HCT116 (cell line): ENCODE results near the gene VPS45. TPM values are rescaled to one million over a fixed set of nuclear protein-coding genes. Genes with fewer than 3 reads are reported as not detected.

ENCODE experiments used
- ATAC-seq: fragments of 200-7000 bp; cut with Tn5 transposase; 2 replicates; pipeline ENCODE4 v1.9.1; 2020; ENCODE audit warnings: mild to moderate bottlenecking, moderate library complexity
- BruUV-seq: library from RNA; stranded (reverse); fragments of 400-500 nt; replicated peaks from 2 replicates; lab custom pipeline; 2021; lab: Mats Ljungman, UMichigan
- CTCF ChIA-PET: fragments of 300-600 bp; sonication (Branson Sonifier 250); formaldehyde crosslinking; loops from one replicate; lab custom pipeline; 2021; ENCODE audit warnings: antibody characterized with exemption; lab: Charles Lee
- POLR2A ChIA-PET: fragments of 300-600, 350-600 bp; sonication (Branson Sonifier 250); formaldehyde crosslinking; loops from one replicate; lab custom pipeline; 2021; ENCODE audit warnings: antibody characterized with exemption; lab: Charles Lee
- RAD21 ChIA-PET, 2 experiments: fragments of 300-600 bp; sonication (Branson Sonifier 250); formaldehyde crosslinking; loops; one replicate each; lab custom pipeline; 2023; ENCODE audit warnings: low total read pairs in 2 of 2; ENCODE audit not compliant: uncharacterized antibody in 2 of 2, unreplicated experiment in 2 of 2, low non-redundant PET in 1 of 2; lab: Charles Lee
- DNase-seq: peaks from one replicate; pipeline ENCODE4 v3.0.0-alpha.2; 2010; ENCODE audit warnings: low read depth, low spot score
- H2AFZ ChIP-seq: fragments of 200-600 bp; shearing (Covaris generic), sonication (generic); 2 replicates; pipeline ENCODE4 v1.6.1; 2017; ENCODE audit warnings: low read depth, mixed run types, mixed read lengths, antibody characterized with exemption, low read length; ENCODE audit not compliant: poor library complexity, severe bottlenecking
- H3K27ac ChIP-seq: 2 replicates; pipeline ENCODE4 v1.5.1; 2012; ENCODE audit warnings: low read depth, low read length
- H3K27me3 ChIP-seq: fragments of 200-600 bp; sonication (generic); 2 replicates; pipeline ENCODE4 v1.6.1; 2016; ENCODE audit warnings: mixed run types, low read length, mixed read lengths; ENCODE audit not compliant: insufficient read depth
- H3K36me3 ChIP-seq, 2 experiments: fragments of 200-500 bp in 1 of 2; fragments of 200-600 bp in 1 of 2; sonication (Bioruptor generic) in 1 of 2; sonication (generic) in 1 of 2; 2 replicates each; pipeline versions ENCODE4 v1.5.1 to v1.6.1; 2014 to 2016; ENCODE audit warnings: low read length in 2 of 2, inconsistent platforms in 1 of 2, mixed read lengths in 1 of 2, mixed run types in 1 of 2; ENCODE audit not compliant: insufficient read depth in 2 of 2, control insufficient read depth in 1 of 2
- H3K4me1 ChIP-seq, 2 experiments: fragments of 200-600 bp in 1 of 2; sonication (generic) in 1 of 2; 2 replicates each; pipeline versions ENCODE4 v1.5.1 to v1.6.1; 2012 to 2017; ENCODE audit warnings: low read length in 2 of 2, inconsistent platforms in 1 of 2, mild to moderate bottlenecking in 1 of 2, mixed read lengths in 1 of 2, mixed run types in 1 of 2, moderate library complexity in 1 of 2; ENCODE audit not compliant: insufficient read depth in 2 of 2, control insufficient read depth in 1 of 2
- H3K4me2 ChIP-seq: fragments of 200-600 bp; sonication (generic); 2 replicates; pipeline ENCODE4 v1.6.1; 2017; ENCODE audit warnings: mixed run types, low read length, mixed read lengths
- H3K4me3 ChIP-seq, 2 experiments: fragments of 200-600 bp in 1 of 2; sonication (generic) in 1 of 2; replicated peaks in 1 of 2; 2 replicates each; pipeline ENCODE4 v1.5.1; 2011 to 2016; ENCODE audit warnings: low read length in 2 of 2, control low read depth in 1 of 2, low read depth in 1 of 2, mild to moderate bottlenecking in 1 of 2, mixed read lengths in 1 of 2, mixed run types in 1 of 2
- H3K79me2 ChIP-seq: fragments of 200-600 bp; sonication (generic); 2 replicates; pipeline ENCODE4 v1.6.1; 2017; ENCODE audit warnings: mild to moderate bottlenecking, mixed run types, low read length, moderate library complexity, mixed read lengths; ENCODE audit not compliant: insufficient read depth
- H3K9ac ChIP-seq: fragments of 200-600 bp; sonication (generic); 2 replicates; pipeline ENCODE4 v1.6.1; 2016; ENCODE audit warnings: low read length, mixed read lengths
- H3K9me2 ChIP-seq: fragments of 200-600 bp; sonication (generic), shearing (Covaris generic); 2 replicates; pipeline ENCODE4 v1.6.1; 2017; ENCODE audit warnings: mixed run types, mild to moderate bottlenecking, moderate library complexity; ENCODE audit not compliant: insufficient read depth
- H3K9me3 ChIP-seq, 2 experiments: fragments of 200-500 bp in 1 of 2; fragments of 200-600 bp in 1 of 2; sonication (Bioruptor generic) in 1 of 2; sonication (generic) in 1 of 2; 2 replicates each; pipeline ENCODE4 v1.6.1; 2014 to 2017; ENCODE audit warnings: low read length in 2 of 2, mixed read lengths in 2 of 2, inconsistent platforms in 1 of 2, low read depth in 1 of 2, mild to moderate bottlenecking in 1 of 2, mixed run types in 1 of 2, moderate library complexity in 1 of 2; ENCODE audit not compliant: control insufficient read depth in 1 of 2, insufficient read depth in 1 of 2
- H4K20me1 ChIP-seq: fragments of 200-600 bp; sonication (generic), shearing (Covaris generic); 2 replicates; pipeline ENCODE4 v1.6.1; 2017; ENCODE audit warnings: mixed run types, mild to moderate bottlenecking, moderate library complexity; ENCODE audit not compliant: insufficient read depth
- CEBPB ChIP-seq: IDR thresholded peaks from 2 replicates; pipeline ENCODE4 v1.6.1; 2012; ENCODE audit warnings: low read depth
- CTCF ChIP-seq, 3 experiments: fragments of 200-600 bp in 1 of 3; sonication (generic) in 1 of 3; IDR thresholded peaks in 2 of 3; conservative IDR thresholded peaks in 1 of 3; 2 replicates each; pipeline ENCODE4 v1.5.1; 2012 to 2017; ENCODE audit warnings: low read depth in 2 of 3, low read length in 2 of 3, antibody characterized with exemption in 1 of 3, borderline replicate concordance in 1 of 3, control low read depth in 1 of 3, mild to moderate bottlenecking in 1 of 3, mixed read lengths in 1 of 3, mixed run types in 1 of 3, moderate library complexity in 1 of 3; ENCODE audit not compliant: insufficient read depth in 1 of 3
- EZH2 ChIP-seq: fragments of 200-600 bp; sonication (generic); IDR thresholded peaks from 2 replicates; pipeline ENCODE4 v1.6.1; 2017; ENCODE audit warnings: antibody characterized with exemption, mixed run types
- EZH2phosphoT487 ChIP-seq: fragments of 200-600 bp; IDR thresholded peaks from 2 replicates; pipeline ENCODE4 v1.6.1; 2018; ENCODE audit warnings: antibody characterized with exemption, borderline replicate concordance
- FOSL1 ChIP-seq: IDR thresholded peaks from 2 replicates; pipeline ENCODE4 v1.6.1; 2012; ENCODE audit warnings: low read depth
- POLR2A ChIP-seq: IDR thresholded peaks from 2 replicates; pipeline ENCODE4 v1.7.0; 2011; ENCODE audit warnings: borderline replicate concordance; ENCODE audit not compliant: insufficient read depth, insufficient read length; ENCODE audit errors: extremely low read depth
- POLR2AphosphoS5 ChIP-seq: IDR thresholded peaks from 2 replicates; pipeline ENCODE4 v1.6.1; 2011; ENCODE audit warnings: mild to moderate bottlenecking, low read depth, low read length, moderate library complexity
- REST ChIP-seq: IDR thresholded peaks from 2 replicates; pipeline ENCODE4 v1.6.1; 2012; ENCODE audit warnings: low read depth
- SP1 ChIP-seq: IDR thresholded peaks from 2 replicates; pipeline ENCODE4 v1.6.1; 2012; ENCODE audit warnings: low read depth
- SRF ChIP-seq: IDR thresholded peaks from 2 replicates; pipeline ENCODE4 v1.6.1; 2012; ENCODE audit warnings: low read depth
- TCF7L2 ChIP-seq: IDR thresholded peaks from 2 replicates; pipeline ENCODE4 v1.7.0; 2011; ENCODE audit warnings: borderline replicate concordance, inconsistent platforms; ENCODE audit not compliant: insufficient read depth, insufficient read length; ENCODE audit errors: extremely low read depth
- ZBTB33 ChIP-seq: IDR thresholded peaks from 2 replicates; pipeline ENCODE4 v1.6.1; 2011; ENCODE audit warnings: mild to moderate bottlenecking, low read length, moderate library complexity; ENCODE audit not compliant: insufficient replicate concordance; ENCODE audit errors: extremely low read depth
- ZFX ChIP-seq: fragments of 450-650 bp; IDR thresholded peaks from 2 replicates; pipeline ENCODE4 v1.6.1; 2017
- ZNF274 ChIP-seq: fragments of 200-500 bp; sonication (Bioruptor generic); IDR thresholded peaks from 2 replicates; pipeline ENCODE4 v1.6.1; 2014; ENCODE audit warnings: mild to moderate bottlenecking, low read depth, low read length, inconsistent platforms
- intact Hi-C: fragments of 100-400 bp; cut with micrococcal nuclease; formaldehyde crosslinking; loops from 2 replicates; pipeline ENCODE4 v1.10.0; 2022
- total RNA-seq: library from RNA; stranded (reverse); gene quantifications from one replicate; pipeline ENCODE4 v1.2.1, GENCODE V29; 2021; ENCODE audit not compliant: unreplicated experiment

Gene VPS45
- total RNA-seq, 1 experiment from 2014 or later: 28.1 TPM

GRCh38 chr1:150060260-150060659 is 7.3 kb upstream of the VPS45 start:
- H3K9me3 ChIP-seq: no peaks in the 10 kb centered on the region
- ChIA-PET POLR2A (no interaction called here), RAD21 (no interaction called here), CTCF (no interaction called here)
- intact Hi-C loops: no loop called here
- H3K4me3 ChIP-seq: no peak overlapping the region
- H3K36me3 ChIP-seq: no peaks in the 10 kb centered on the region
- H3K4me2 ChIP-seq: no peak overlapping the region
- no peaks in the 10 kb centered on the region for H3K9me2 ChIP-seq
- ATAC-seq (no peak), DNase-seq (no peak)
- no peaks in the 10 kb centered on the region for H3K79me2 ChIP-seq
- H4K20me1 ChIP-seq: no peaks in the 10 kb centered on the region
- H3K27me3 ChIP-seq: no peaks in the 10 kb centered on the region
- H2AFZ ChIP-seq: no peak overlapping the region
- H3K27ac ChIP-seq: no peak overlapping the region
- TF ChIP-seq ZFX (no peak), FOSL1 (no peak), SRF (no peak), SP1 (no peak), TCF7L2 (no peak), ZNF274 (no peak), ZBTB33 (no peak), CEBPB (no peak), EZH2 (no peak), CTCF (IDR thresholded peaks at IDR 0.05 in 2 of 3, conservative IDR thresholded peaks at IDR 0.05 in 1 of 3; ENCODE audit: borderline replicate concordance in 1 of 3, insufficient read depth in 1 of 3, low read depth in 2 of 3, low read length in 2 of 3) (no peak), POLR2A (no peak), REST (no peak), POLR2AphosphoS5 (no peak), EZH2phosphoT487 (no peak)
- TF ChIP-seq, all 23 proteins: peak for 0
- no TSS peak for BruUV-seq
- H3K4me1 ChIP-seq: peaks cover 4 to 17% of the 10 kb centered on the region in 2 experiments; a peak in 3 of 4 replicates
- H3K9ac ChIP-seq: no peak overlapping the region
